ENCODE data around the gene LIPJ.

DNA sequence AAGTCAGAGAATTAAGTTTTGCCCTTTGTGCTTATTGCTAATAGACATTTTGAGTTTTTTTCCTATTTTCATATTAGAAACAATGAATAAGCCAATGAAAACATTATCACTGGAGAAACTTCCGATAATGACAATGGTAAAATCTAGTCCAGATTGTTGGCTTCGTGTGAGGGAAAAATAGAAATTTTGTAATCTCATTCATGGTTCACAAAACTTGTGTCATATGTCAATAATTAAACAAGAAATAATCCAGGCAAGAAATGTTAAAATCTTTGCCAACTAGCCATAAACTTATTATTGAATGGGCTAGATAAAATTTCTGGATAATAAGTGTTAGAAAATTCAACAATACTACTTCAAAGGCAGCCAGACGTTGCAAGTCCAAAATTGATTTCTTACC lies 40.1 kb upstream of the LIPJ start:
- TF ChIP-seq MAX (IDR thresholded peaks at IDR 0.05) (no peak), RAD21 (IDR thresholded peaks at IDR 0.05; ENCODE audit: low read depth) (no peak), CREB1 (IDR thresholded peaks at IDR 0.05; ENCODE audit: low read depth) (no peak), EP300 (IDR thresholded peaks at IDR 0.05; ENCODE audit: borderline replicate concordance) (no peak), TCF12 (IDR thresholded peaks at IDR 0.05; ENCODE audit: low read depth) (no peak), NFIC (IDR thresholded peaks at IDR 0.05) (no peak), CEBPB (IDR thresholded peaks at IDR 0.05) (no peak), FOXM1 (IDR thresholded peaks at IDR 0.05; ENCODE audit: borderline replicate concordance, low read depth) (no peak), REST (IDR thresholded peaks at IDR 0.05; ENCODE audit: low read depth) (no peak), USF1 (IDR thresholded peaks at IDR 0.05) (no peak), TAF1 (IDR thresholded peaks at IDR 0.05; ENCODE audit: low read depth) (no peak), TEAD4 (IDR thresholded peaks at IDR 0.05) (no peak), EGR1 (IDR thresholded peaks at IDR 0.05) (no peak), YY1 (IDR thresholded peaks at IDR 0.05; ENCODE audit: low read depth) (no peak)

Measured in Ishikawa (cell line).